ENCODE measurements around the gene SHC2.

- TF ChIP-seq EZH2 (IDR thresholded peaks at IDR 0.05; ENCODE audit: borderline replicate concordance, low read depth, low read length): no peak
- TF ChIP-seq FOXP1 (CRISPR knock-in tag; IDR thresholded peaks at IDR 0.05): no peak
- TF ChIP-seq, protein P1, sequence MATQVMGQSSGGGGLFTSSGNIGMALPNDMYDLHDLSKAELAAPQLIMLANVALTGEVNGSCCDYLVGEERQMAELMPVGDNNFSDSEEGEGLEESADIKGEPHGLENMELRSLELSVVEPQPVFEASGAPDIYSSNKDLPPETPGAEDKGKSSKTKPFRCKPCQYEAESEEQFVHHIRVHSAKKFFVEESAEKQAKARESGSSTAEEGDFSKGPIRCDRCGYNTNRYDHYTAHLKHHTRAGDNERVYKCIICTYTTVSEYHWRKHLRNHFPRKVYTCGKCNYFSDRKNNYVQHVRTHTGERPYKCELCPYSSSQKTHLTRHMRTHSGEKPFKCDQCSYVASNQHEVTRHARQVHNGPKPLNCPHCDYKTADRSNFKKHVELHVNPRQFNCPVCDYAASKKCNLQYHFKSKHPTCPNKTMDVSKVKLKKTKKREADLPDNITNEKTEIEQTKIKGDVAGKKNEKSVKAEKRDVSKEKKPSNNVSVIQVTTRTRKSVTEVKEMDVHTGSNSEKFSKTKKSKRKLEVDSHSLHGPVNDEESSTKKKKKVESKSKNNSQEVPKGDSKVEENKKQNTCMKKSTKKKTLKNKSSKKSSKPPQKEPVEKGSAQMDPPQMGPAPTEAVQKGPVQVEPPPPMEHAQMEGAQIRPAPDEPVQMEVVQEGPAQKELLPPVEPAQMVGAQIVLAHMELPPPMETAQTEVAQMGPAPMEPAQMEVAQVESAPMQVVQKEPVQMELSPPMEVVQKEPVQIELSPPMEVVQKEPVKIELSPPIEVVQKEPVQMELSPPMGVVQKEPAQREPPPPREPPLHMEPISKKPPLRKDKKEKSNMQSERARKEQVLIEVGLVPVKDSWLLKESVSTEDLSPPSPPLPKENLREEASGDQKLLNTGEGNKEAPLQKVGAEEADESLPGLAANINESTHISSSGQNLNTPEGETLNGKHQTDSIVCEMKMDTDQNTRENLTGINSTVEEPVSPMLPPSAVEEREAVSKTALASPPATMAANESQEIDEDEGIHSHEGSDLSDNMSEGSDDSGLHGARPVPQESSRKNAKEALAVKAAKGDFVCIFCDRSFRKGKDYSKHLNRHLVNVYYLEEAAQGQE (IDR thresholded peaks at IDR 0.05; ENCODE audit: borderline replicate concordance): no peak
- TF ChIP-seq, protein P1 (CRISPR knock-in tag; IDR thresholded peaks at IDR 0.05; ENCODE audit: low read depth): no peak
- no peak for TF ChIP-seq ARNT (IDR thresholded peaks at IDR 0.05)
- TF ChIP-seq TEAD2 (tag; IDR thresholded peaks at IDR 0.05): no peak
- no peak for TF ChIP-seq ERF (CRISPR knock-in tag; IDR thresholded peaks at IDR 0.05)
- TF ChIP-seq TCFL5 (CRISPR knock-in tag; conservative IDR thresholded peaks at IDR 0.05): no peak
- no peak for TF ChIP-seq CBX5 (IDR thresholded peaks at IDR 0.05; ENCODE audit: borderline replicate concordance, low read depth)
- no peak for TF ChIP-seq ZBTB34 (CRISPR knock-in tag; IDR thresholded peaks at IDR 0.05)
- TF ChIP-seq NFIC (IDR thresholded peaks at IDR 0.05): no peak
- TF ChIP-seq BDP1 (IDR thresholded peaks at IDR 0.05; ENCODE audit: insufficient read depth, insufficient read length): no peak
- no peak for TF ChIP-seq DACH1 (IDR thresholded peaks at IDR 0.05; ENCODE audit: partially characterized antibody)
- TF ChIP-seq CTCF (IDR thresholded peaks at IDR 0.05 in 2 of 3, conservative IDR thresholded peaks at IDR 0.05 in 1 of 3; ENCODE audit: insufficient read depth in 2 of 3, low read depth in 1 of 3, low read length in 3 of 3): no peak
- TF ChIP-seq PKNOX1 (IDR thresholded peaks at IDR 0.05): no peak
These were observed 43.8 kb upstream of the SHC2 start for GRCh38 chr19:504616-505015.

Measured in K562 (cell line).